GM21717 (cell line): ENCODE data around the gene CD79B.

Experiments
- ATAC-seq: cut with Tn5 transposase; IDR thresholded peaks from one replicate; pipeline ENCODE4 v1.9.1; 2021; ENCODE audit warnings: mild to moderate bottlenecking, moderate library complexity; ENCODE audit not compliant: unreplicated experiment

CD79B gene

GRCh38 chr17:63954402-63955063 is 22.4 kb upstream of the CD79B start:
- ATAC-seq = peak; percentile 58

- no peak for ATAC-seq
Observed at GRCh38 chr17:63950940-63951907, 19.1 kb upstream of the CD79B start.

- no peak for ATAC-seq
Observed at GRCh38 chr17:63949576-63950250, 17.6 kb upstream of the CD79B start.

- no peak for ATAC-seq
Observed at GRCh38 chr17:63948521-63948920, 16.4 kb upstream of the CD79B start.

- ATAC-seq = no peak
Observed at GRCh38 chr17:63947711-63948330, 15.7 kb upstream of the CD79B start.

- peak; percentile 61 for ATAC-seq
Observed at GRCh38 chr17:63946440-63947363, 14.6 kb upstream of the CD79B start.

GRCh38 chr17:63945784-63946439 is 13.8 kb upstream of the CD79B start:
- no peak for ATAC-seq

GRCh38 chr17:63944736-63945499 is 12.8 kb upstream of the CD79B start:
- ATAC-seq = no peak

GRCh38 chr17:63943745-63944144 is 11.6 kb upstream of the CD79B start:
- ATAC-seq = no peak

- ATAC-seq = no peak
Observed at GRCh38 chr17:63942309-63942985, 10.3 kb upstream of the CD79B start.

- no peak for ATAC-seq
Observed at GRCh38 chr17:63941751-63942150, 9.6 kb upstream of the CD79B start.

GRCh38 chr17:63941162-63941561 is 9.0 kb upstream of the CD79B start:
- no peak for ATAC-seq

- no peak for ATAC-seq
Observed at GRCh38 chr17:63940584-63940983, 8.5 kb upstream of the CD79B start.

GRCh38 chr17:63939884-63940283 is 7.8 kb upstream of the CD79B start:
- no peak for ATAC-seq

GRCh38 chr17:63939401-63939800 is 7.3 kb upstream of the CD79B start:
- no peak for ATAC-seq

GRCh38 chr17:63937920-63938319 is 5.8 kb upstream of the CD79B start:
- no peak for ATAC-seq

- no peak for ATAC-seq
Observed at GRCh38 chr17:63937319-63937718, 5.2 kb upstream of the CD79B start.
